ENCODE data around the gene PTDSS2.

DNA sequence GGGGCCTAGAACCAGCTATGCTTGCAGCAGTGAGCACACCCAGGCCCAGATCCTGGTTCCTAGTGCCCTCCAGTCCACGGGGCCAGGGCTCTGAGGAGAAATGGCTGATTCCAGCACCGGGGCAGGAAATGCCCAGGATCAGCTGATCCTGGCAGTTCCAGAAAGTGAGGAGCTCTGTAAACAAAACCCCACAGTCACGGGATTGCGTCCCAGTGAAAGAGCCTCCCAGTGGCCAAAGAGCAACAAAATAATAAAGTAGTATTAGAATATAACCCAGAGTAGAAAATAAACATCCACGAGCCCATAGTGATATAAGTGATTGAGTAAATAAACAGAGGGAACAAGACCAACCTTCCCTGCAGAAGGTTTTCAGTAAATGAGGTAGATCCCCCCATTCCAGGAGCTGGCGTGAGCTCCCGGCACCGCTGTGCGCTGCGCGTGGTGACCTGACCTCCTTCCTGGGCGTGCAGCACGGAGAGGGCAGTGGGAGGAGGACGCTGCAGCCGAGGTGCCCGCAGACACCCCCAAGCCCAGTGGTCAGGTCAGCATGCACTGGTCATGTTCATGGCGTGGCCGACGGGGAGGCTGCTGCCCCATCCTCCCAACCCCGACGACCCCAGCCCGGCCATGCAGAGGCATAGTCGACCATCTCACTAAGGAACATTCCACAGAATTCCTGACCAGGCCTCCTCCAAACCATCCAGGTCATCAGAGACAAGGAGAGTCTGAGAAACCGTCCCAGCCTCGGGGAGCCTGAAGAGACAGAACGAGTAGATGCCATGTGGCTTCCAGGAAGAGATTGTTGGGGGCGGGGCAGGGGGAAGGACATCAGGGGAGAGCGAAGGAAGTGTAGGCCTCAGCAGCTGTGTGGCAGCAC, 19.8 kb downstream of the PTDSS2 start:
- TF ChIP-seq, protein P1, sequence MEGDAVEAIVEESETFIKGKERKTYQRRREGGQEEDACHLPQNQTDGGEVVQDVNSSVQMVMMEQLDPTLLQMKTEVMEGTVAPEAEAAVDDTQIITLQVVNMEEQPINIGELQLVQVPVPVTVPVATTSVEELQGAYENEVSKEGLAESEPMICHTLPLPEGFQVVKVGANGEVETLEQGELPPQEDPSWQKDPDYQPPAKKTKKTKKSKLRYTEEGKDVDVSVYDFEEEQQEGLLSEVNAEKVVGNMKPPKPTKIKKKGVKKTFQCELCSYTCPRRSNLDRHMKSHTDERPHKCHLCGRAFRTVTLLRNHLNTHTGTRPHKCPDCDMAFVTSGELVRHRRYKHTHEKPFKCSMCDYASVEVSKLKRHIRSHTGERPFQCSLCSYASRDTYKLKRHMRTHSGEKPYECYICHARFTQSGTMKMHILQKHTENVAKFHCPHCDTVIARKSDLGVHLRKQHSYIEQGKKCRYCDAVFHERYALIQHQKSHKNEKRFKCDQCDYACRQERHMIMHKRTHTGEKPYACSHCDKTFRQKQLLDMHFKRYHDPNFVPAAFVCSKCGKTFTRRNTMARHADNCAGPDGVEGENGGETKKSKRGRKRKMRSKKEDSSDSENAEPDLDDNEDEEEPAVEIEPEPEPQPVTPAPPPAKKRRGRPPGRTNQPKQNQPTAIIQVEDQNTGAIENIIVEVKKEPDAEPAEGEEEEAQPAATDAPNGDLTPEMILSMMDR (IDR thresholded peaks at IDR 0.05; ENCODE audit: low read depth, low read length, poor library complexity, severe bottlenecking): no peak
- TF ChIP-seq EZH2phosphoT487 (IDR thresholded peaks at IDR 0.05; ENCODE audit: borderline replicate concordance, low read length): no peak

Data from DOHH2 (cell line).